Measurements from ENCODE around the gene ZNF446. TPM values are rescaled to one million over a fixed set of nuclear protein-coding genes. Genes with fewer than 3 reads are reported as not detected.

ZNF446 gene
- total and polyA plus RNA-seq, 9 of the 15 experiments (the other 6 are each of a cell fraction or from before 2014, with no cell fraction given): 0.07 to 4.8 (median 1.2) TPM

DNA sequence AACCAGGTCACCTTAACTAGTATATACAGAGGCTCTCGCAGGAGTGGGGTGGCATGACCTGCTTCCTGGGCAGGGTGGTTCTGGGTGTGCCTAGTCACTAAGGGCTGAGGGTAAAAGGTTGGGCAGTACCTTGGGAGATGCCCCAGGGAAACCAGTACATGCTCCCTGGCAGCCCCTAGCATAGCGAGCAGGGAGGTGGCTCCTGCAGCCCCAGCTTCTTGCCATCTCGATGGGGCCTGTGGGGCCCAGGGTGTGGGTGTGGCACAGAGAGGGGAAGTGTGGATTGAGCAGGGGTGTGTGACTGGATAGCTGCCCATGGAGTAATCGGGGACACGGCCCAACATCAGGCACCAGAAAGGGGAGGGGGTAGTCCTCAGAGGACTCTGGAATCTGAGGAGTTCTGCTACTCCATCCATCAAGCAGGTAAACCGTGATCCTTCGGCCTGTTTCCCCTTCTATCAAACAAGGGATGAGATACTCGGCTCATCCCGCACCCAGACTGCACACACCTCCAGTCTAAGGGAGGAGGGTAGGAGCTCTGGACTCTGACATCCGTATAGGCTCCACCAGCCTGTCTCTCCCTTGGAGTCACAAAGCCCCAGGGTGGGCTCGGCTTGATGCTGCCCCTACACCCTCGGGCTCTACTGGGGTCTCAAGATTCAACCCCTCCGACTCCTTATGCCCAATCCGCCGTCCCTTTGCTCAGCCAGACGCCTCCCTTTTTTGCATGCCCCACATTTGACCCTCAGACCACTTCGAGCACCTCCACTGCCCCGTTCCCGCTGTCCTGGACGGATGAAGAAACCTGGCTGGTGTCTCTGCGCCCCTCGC, 42.3 kb downstream of the ZNF446 start (continued):
- TF ChIP-seq MEIS2 (IDR thresholded peaks at IDR 0.05; ENCODE audit: partially characterized antibody) (no peak), MYC (IDR thresholded peaks at IDR 0.05; ENCODE audit: low read depth, low read length) (no peak), MYC (CRISPR knock-in tag; IDR thresholded peaks at IDR 0.05; ENCODE audit: borderline replicate concordance, low read depth) (no peak), KLF13 (tag; IDR thresholded peaks at IDR 0.05; ENCODE audit: borderline replicate concordance, low read depth) (no peak), ZNF197 (CRISPR knock-in tag; IDR thresholded peaks at IDR 0.05; ENCODE audit: low read depth) (peak; percentile 18; the same call in 1 of the 2 replicates), EP400 (IDR thresholded peaks at IDR 0.05) (no peak), FOXA1 (IDR thresholded peaks at IDR 0.05; ENCODE audit: borderline replicate concordance) (no peak), NR2C2 (CRISPR knock-in tag; IDR thresholded peaks at IDR 0.05) (no peak), NR2C2 (tag; IDR thresholded peaks at IDR 0.05) (no peak), ZNF224 (CRISPR knock-in tag; IDR thresholded peaks at IDR 0.05) (no peak), U2AF2 (optimal IDR thresholded peaks at IDR 0.05; ENCODE audit: low read depth, low read length) (no peak), SMARCA5 (IDR thresholded peaks at IDR 0.05) (no peak), KDM5B (IDR thresholded peaks at IDR 0.05; ENCODE audit: insufficient replicate concordance, low read depth, low read length) (no peak)
- TF ChIP-seq, protein P1, sequence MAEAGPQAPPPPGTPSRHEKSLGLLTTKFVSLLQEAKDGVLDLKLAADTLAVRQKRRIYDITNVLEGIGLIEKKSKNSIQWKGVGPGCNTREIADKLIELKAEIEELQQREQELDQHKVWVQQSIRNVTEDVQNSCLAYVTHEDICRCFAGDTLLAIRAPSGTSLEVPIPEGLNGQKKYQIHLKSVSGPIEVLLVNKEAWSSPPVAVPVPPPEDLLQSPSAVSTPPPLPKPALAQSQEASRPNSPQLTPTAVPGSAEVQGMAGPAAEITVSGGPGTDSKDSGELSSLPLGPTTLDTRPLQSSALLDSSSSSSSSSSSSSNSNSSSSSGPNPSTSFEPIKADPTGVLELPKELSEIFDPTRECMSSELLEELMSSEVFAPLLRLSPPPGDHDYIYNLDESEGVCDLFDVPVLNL (CRISPR knock-in tag; IDR thresholded peaks at IDR 0.05; ENCODE audit: low read depth): no peak
- TF ChIP-seq, protein P2, sequence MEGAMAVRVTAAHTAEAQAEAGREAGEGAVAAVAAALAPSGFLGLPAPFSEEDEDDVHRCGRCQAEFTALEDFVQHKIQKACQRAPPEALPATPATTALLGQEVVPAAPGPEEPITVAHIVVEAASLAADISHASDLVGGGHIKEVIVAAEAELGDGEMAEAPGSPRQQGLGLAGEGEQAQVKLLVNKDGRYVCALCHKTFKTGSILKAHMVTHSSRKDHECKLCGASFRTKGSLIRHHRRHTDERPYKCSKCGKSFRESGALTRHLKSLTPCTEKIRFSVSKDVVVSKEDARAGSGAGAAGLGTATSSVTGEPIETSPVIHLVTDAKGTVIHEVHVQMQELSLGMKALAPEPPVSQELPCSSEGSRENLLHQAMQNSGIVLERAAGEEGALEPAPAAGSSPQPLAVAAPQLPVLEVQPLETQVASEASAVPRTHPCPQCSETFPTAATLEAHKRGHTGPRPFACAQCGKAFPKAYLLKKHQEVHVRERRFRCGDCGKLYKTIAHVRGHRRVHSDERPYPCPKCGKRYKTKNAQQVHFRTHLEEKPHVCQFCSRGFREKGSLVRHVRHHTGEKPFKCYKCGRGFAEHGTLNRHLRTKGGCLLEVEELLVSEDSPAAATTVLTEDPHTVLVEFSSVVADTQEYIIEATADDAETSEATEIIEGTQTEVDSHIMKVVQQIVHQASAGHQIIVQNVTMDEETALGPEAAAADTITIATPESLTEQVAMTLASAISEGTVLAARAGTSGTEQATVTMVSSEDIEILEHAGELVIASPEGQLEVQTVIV (CRISPR knock-in tag; IDR thresholded peaks at IDR 0.05; ENCODE audit: borderline replicate concordance): no peak
- TF ChIP-seq, protein P3, sequence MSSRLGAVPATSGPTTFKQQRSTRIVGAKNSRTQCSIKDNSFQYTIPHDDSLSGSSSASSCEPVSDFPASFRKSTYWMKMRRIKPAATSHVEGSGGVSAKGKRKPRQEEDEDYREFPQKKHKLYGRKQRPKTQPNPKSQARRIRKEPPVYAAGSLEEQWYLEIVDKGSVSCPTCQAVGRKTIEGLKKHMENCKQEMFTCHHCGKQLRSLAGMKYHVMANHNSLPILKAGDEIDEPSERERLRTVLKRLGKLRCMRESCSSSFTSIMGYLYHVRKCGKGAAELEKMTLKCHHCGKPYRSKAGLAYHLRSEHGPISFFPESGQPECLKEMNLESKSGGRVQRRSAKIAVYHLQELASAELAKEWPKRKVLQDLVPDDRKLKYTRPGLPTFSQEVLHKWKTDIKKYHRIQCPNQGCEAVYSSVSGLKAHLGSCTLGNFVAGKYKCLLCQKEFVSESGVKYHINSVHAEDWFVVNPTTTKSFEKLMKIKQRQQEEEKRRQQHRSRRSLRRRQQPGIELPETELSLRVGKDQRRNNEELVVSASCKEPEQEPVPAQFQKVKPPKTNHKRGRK (tag; IDR thresholded peaks at IDR 0.05): no peak
- TF ChIP-seq, protein P4, sequence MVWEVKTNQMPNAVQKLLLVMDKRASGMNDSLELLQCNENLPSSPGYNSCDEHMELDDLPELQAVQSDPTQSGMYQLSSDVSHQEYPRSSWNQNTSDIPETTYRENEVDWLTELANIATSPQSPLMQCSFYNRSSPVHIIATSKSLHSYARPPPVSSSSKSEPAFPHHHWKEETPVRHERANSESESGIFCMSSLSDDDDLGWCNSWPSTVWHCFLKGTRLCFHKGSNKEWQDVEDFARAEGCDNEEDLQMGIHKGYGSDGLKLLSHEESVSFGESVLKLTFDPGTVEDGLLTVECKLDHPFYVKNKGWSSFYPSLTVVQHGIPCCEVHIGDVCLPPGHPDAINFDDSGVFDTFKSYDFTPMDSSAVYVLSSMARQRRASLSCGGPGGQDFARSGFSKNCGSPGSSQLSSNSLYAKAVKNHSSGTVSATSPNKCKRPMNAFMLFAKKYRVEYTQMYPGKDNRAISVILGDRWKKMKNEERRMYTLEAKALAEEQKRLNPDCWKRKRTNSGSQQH (CRISPR knock-in tag; IDR thresholded peaks at IDR 0.05): peak; percentile 40; the same call in 1 of the 2 replicates
- TF ChIP-seq, protein P5, sequence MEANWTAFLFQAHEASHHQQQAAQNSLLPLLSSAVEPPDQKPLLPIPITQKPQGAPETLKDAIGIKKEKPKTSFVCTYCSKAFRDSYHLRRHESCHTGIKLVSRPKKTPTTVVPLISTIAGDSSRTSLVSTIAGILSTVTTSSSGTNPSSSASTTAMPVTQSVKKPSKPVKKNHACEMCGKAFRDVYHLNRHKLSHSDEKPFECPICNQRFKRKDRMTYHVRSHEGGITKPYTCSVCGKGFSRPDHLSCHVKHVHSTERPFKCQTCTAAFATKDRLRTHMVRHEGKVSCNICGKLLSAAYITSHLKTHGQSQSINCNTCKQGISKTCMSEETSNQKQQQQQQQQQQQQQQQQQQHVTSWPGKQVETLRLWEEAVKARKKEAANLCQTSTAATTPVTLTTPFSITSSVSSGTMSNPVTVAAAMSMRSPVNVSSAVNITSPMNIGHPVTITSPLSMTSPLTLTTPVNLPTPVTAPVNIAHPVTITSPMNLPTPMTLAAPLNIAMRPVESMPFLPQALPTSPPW (CRISPR knock-in tag; IDR thresholded peaks at IDR 0.05): no peak
